Tibial nerve (tissue), 4 donors: ENCODE measurements around the gene PHTF2. TPM values are rescaled to one million over a fixed set of nuclear protein-coding genes. Genes with fewer than 3 reads are reported as not detected.

Experiments used
- DNase-seq, 2 donors: peaks; one replicate each; pipeline ENCODE4 v3.0.0-alpha.2; 2019; ENCODE audit warnings: low spot score in 2 of 2
- H3K27ac ChIP-seq, 4 donors: fragments of 200-600 bp; sonication (generic) in 3 of 4; one replicate each; pipeline ENCODE4 v1.5.1; 2017 to 2019; ENCODE audit warnings: mild to moderate bottlenecking in 1 of 4
- H3K27me3 ChIP-seq, 2 donors: fragments of 200-600 bp; sonication (generic) in 1 of 2; one replicate each; pipeline versions ENCODE4 v1.5.1 to v1.6.0; 2017 to 2019
- H3K36me3 ChIP-seq, 3 donors: fragments of 200-600 bp; sonication (generic); one replicate each; pipeline ENCODE4 v1.5.1; 2018 to 2019
- H3K4me1 ChIP-seq, 4 donors: fragments of 200-600 bp; sonication (generic) in 3 of 4; one replicate each; pipeline ENCODE4 v1.5.1; 2017 to 2019
- H3K4me3 ChIP-seq, 4 donors: fragments of 200-600 bp; sonication (generic) in 3 of 4; one replicate each; pipeline ENCODE4 v1.5.1; 2017 to 2019; ENCODE audit warnings: mild to moderate bottlenecking in 1 of 4, moderate library complexity in 1 of 4
- H3K9me3 ChIP-seq, 4 donors: fragments of 200-600 bp; sonication (generic) in 3 of 4; one replicate each; pipeline ENCODE4 v1.5.1; 2017 to 2019
- CTCF ChIP-seq, 5 experiments: fragments of 200-600 bp in 3 of 5; fragments of 450-650 bp in 2 of 5; sonication (generic) in 3 of 5; IDR thresholded peaks; one replicate each; pipeline ENCODE4 v1.5.1; 2016 to 2019; ENCODE audit warnings: antibody characterized with exemption in 5 of 5, mild to moderate bottlenecking in 3 of 5, moderate library complexity in 2 of 5
- EP300 ChIP-seq, 2 donors: sonication (generic); formaldehyde crosslinking; IDR thresholded peaks; one replicate each; pipeline ENCODE4 v1.6.1; 2017; ENCODE audit warnings: antibody characterized with exemption in 2 of 2, mild to moderate bottlenecking in 1 of 2
- POLR2A ChIP-seq, 2 donors: fragments of 450-650 bp; IDR thresholded peaks; one replicate each; pipeline ENCODE4 v1.6.1; 2017; ENCODE audit warnings: antibody characterized with exemption in 2 of 2, mild to moderate bottlenecking in 2 of 2, moderate library complexity in 2 of 2
- WGBS, 2 donors: methylation state at CpG; one replicate each; pipeline ENCODE4 v1.1.5; 2018; 5-methylcytosine and 5-hydroxymethylcytosine counted together
- total RNA-seq, 4 donors: library from RNA; depleted of rRNA; stranded (reverse); fragments of >200 nt; gene quantifications; one replicate each; pipeline ENCODE4 v1.1.0, GENCODE V29; 2016

Gene PHTF2
- total RNA-seq, 4 donors from 2014 or later: 12.6 to 16.5 (median 14.7) TPM

DNA sequence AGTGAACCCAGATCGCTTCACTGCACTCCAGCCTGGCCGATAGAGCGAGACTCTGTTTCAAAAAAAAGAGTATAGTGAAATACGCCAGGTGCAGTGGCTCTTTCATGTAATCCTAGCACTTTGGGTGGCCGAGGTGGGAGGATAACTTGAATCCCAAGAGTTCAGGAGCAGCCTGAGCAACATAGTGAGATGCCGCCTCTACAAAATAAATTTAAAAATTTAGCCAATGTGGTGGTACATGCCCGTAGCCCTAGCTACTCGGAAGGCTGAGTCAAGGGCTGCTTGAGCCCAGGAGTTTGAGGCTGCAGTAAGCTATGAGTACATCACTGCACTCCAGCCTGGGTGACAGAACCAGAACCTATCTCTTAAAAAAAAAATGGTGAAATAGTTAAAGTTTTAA lies 28.3 kb upstream of the PHTF2 start:
- Histone ChIP-seq H3K4me3 (no peak overlapping the region), H3K27me3 (no peaks in the 10 kb centered on the region), H3K27ac (no peak overlapping the region), H3K9me3 (no peaks in the 10 kb centered on the region), H3K4me1 (peaks cover 0 to 7% (median 0%) of the 10 kb centered on the region in 4 donors), H3K36me3 (peaks cover 0 to 63% (median 10%) of the 10 kb centered on the region in 3 donors)
- 88 to 92% methylated on average over 8 of the region's 8 CpGs for WGBS, 2 donors
- no peak for DNase-seq
- TF ChIP-seq POLR2A (IDR thresholded peaks at IDR 0.05) (no peak), EP300 (IDR thresholded peaks at IDR 0.05) (no peak), CTCF (IDR thresholded peaks at IDR 0.05) (no peak)

DNA sequence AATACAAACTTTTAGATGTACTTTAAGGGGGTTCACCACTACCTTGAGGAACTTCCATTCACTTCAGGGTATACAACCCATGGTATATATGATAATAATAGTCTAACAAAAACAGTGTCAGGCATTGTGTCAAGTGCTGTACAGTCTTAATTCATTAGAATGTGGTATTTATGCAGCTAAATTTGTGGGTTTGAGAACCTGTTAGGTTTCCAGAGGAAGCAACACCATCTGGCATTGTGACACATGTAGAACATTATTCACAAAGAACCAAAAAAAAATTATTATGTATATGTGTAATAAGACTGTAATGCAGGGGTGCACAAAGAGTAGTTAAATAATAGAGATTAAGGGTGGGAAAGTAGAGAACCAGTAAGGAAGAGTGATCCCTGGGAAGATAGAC lies 26.7 kb upstream of the PHTF2 start:
- no peak for DNase-seq
- no peak for TF ChIP-seq POLR2A (IDR thresholded peaks at IDR 0.05)
- TF ChIP-seq CTCF (IDR thresholded peaks at IDR 0.05): no peak
- TF ChIP-seq EP300 (IDR thresholded peaks at IDR 0.05): no peak
- no peaks in the 10 kb centered on the region for H3K27me3 ChIP-seq
- H3K4me3 ChIP-seq: no peak overlapping the region
- no peak overlapping the region for H3K27ac ChIP-seq
- no peaks in the 10 kb centered on the region for H3K4me1 ChIP-seq
- H3K36me3 ChIP-seq: peaks cover 0 to 75% (median 19%) of the 10 kb centered on the region in 3 donors
- H3K9me3 ChIP-seq: peaks cover 0 to 11% (median 3%) of the 10 kb centered on the region in 4 donors

GRCh38 chr7:77778535-77778934 lies 20.0 kb upstream of the PHTF2 start:
- TF ChIP-seq CTCF (IDR thresholded peaks at IDR 0.05) (no peak), EP300 (IDR thresholded peaks at IDR 0.05) (no peak), POLR2A (IDR thresholded peaks at IDR 0.05) (no peak)
- Histone ChIP-seq H3K9me3 (peaks cover 0 to 16% (median 5%) of the 10 kb centered on the region in 4 donors), H3K27me3 (no peaks in the 10 kb centered on the region), H3K4me1 (no peaks in the 10 kb centered on the region), H3K4me3 (no peak overlapping the region), H3K27ac (no peak overlapping the region), H3K36me3 (peaks cover 3 to 82% (median 10%) of the 10 kb centered on the region in 3 donors)
- 95 to 100% methylated on average over 2 of the region's 2 CpGs for WGBS, 2 donors
- DNase-seq: no peak

DNA sequence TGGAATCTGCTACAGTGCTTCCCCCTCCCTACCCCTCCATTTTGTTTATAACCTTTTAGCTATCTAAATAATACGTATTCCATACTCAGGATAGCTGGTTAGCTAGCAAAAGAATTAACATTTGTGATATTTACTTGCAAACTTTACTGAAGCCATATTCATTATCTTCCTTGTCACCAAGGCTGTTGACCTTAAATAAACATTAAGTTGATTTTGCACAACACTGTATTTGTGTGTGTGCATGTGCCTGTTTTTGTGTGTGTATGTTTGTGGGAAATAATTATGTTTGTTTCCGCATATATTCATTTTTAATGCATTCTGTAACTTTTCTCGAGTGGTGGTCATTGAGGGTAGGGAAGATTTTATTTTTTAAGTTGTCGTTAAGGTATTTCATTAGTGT lies 16.2 kb upstream of the PHTF2 start:
- peaks cover 0 to 57% (median 3%) of the 10 kb centered on the region in 3 donors for H3K36me3 ChIP-seq
- no peaks in the 10 kb centered on the region for H3K4me1 ChIP-seq
- no peak overlapping the region for H3K4me3 ChIP-seq
- 95 to 97% methylated on average over 4 of the region's 4 CpGs for WGBS, 2 donors
- TF ChIP-seq EP300 (IDR thresholded peaks at IDR 0.05) (no peak), CTCF (IDR thresholded peaks at IDR 0.05) (no peak), POLR2A (IDR thresholded peaks at IDR 0.05) (no peak)
- no peaks in the 10 kb centered on the region for H3K27me3 ChIP-seq
- no peak overlapping the region for H3K27ac ChIP-seq
- no peaks in the 10 kb centered on the region for H3K9me3 ChIP-seq
- no peak for DNase-seq

- H3K9me3 ChIP-seq: no peaks in the 10 kb centered on the region
- H3K36me3 ChIP-seq: peaks cover 0 to 51% (median 3%) of the 10 kb centered on the region in 3 donors
- no peaks in the 10 kb centered on the region for H3K4me1 ChIP-seq
- no peak overlapping the region for H3K4me3 ChIP-seq
- DNase-seq: no peak
- H3K27ac ChIP-seq: no peak overlapping the region
- TF ChIP-seq CTCF (IDR thresholded peaks at IDR 0.05) (no peak), POLR2A (IDR thresholded peaks at IDR 0.05) (no peak), EP300 (IDR thresholded peaks at IDR 0.05) (no peak)
- H3K27me3 ChIP-seq: no peaks in the 10 kb centered on the region
- 95 to 96% methylated on average over 1 of the region's 1 CpG for WGBS, 2 donors
Observed at GRCh38 chr7:77783111-77783510, 15.5 kb upstream of the PHTF2 start.
